ENCODE data around the gene VIM. TPM values are rescaled to one million over a fixed set of nuclear protein-coding genes. Genes with fewer than 3 reads are reported as not detected.

VIM gene
- total and polyA plus RNA-seq, 2 experiments from 2014 or later, result 131 to 228 TPM

- Mint-ChIP-seq H3K4me3 (peak overlapping the region; percentile 91), H3K27ac (peak overlapping the region; percentile 97), H3K9me3 (no peaks in the 10 kb centered on the region), H3K4me1 (peaks cover 56% of the 10 kb centered on the region), H3K27me3 (ENCODE audit: insufficient read depth, low read depth, poor library complexity) (no peaks in the 10 kb centered on the region), H3K36me3 (ENCODE audit: low read depth) (no peaks in the 10 kb centered on the region)
- H3K79me2 ChIP-seq (replicated peaks; ENCODE audit: insufficient read depth), result peaks cover 23% of the 10 kb centered on the region
- peak overlapping the region; percentile 93 for H3K4me2 ChIP-seq
- peak overlapping the region; percentile 87 for H3K4me3 ChIP-seq
- H3F3A ChIP-seq (replicated peaks; ENCODE audit: low read depth), result no peaks in the 10 kb centered on the region
- peaks cover 37% of the 10 kb centered on the region for H3K4me1 ChIP-seq (ENCODE audit: insufficient read depth)
- H3K27ac ChIP-seq (ENCODE audit: low read depth), result peak overlapping the region; percentile 80
- peak overlapping the region; percentile 28 for H2AFZ ChIP-seq
- H3K27me3 ChIP-seq (ENCODE audit: insufficient read depth), result no peaks in the 10 kb centered on the region
- DNase-seq (ENCODE audit: low spot score), result no peak
- H3K9me2 ChIP-seq (ENCODE audit: insufficient read depth), result no peaks in the 10 kb centered on the region
- ATAC-seq, result no peak
- no peaks in the 10 kb centered on the region for H3K36me3 ChIP-seq (ENCODE audit: insufficient read depth)
- no peak for TF ChIP-seq EZH2 (IDR thresholded peaks at IDR 0.05; ENCODE audit: low read depth, unreplicated experiment)
- TF ChIP-seq POLR2AphosphoS5 (IDR thresholded peaks at IDR 0.05; ENCODE audit: low read depth), result no peak
- TF ChIP-seq EZH2phosphoT487 (IDR thresholded peaks at IDR 0.05; ENCODE audit: unreplicated experiment), result no peak
- no peak for TF ChIP-seq CREB1 (CRISPR knock-in tag; IDR thresholded peaks at IDR 0.05; ENCODE audit: low read depth)
- TF ChIP-seq JUNB (IDR thresholded peaks at IDR 0.05; ENCODE audit: unreplicated experiment), result no peak
- TF ChIP-seq REST (IDR thresholded peaks at IDR 0.05; ENCODE audit: unreplicated experiment), result no peak
- no peak for TF ChIP-seq ZNF114 (CRISPR knock-in tag; IDR thresholded peaks at IDR 0.05)
- TF ChIP-seq ETS1 (IDR thresholded peaks at IDR 0.05), result no peak
- no peak for TF ChIP-seq ZNF331 (CRISPR knock-in tag; IDR thresholded peaks at IDR 0.05; ENCODE audit: low read depth)
- TF ChIP-seq NANOG (IDR thresholded peaks at IDR 0.05; ENCODE audit: borderline replicate concordance), result no peak
- no peak for TF ChIP-seq ZNF462 (CRISPR knock-in tag; IDR thresholded peaks at IDR 0.05)
- TF ChIP-seq CTCF (conservative IDR thresholded peaks at IDR 0.05; ENCODE audit: low read depth in 2 of 2), result no peak
- TF ChIP-seq STAT1 (IDR thresholded peaks at IDR 0.05; ENCODE audit: unreplicated experiment), result no peak
- H4K20me1 ChIP-seq (replicated peaks; ENCODE audit: insufficient read depth), result no peaks in the 10 kb centered on the region
Measured at GRCh38 chr10:17201794-17202116, 26.3 kb upstream of the VIM start.
